Ishikawa (cell line): ENCODE measurements around the gene EPAS1.

ENCODE experiments used
- CEBPB ChIP-seq: IDR thresholded peaks from 2 replicates; pipeline ENCODE4 v1.6.1; 2012
- CREB1 ChIP-seq: IDR thresholded peaks from 2 replicates; pipeline ENCODE4 v1.6.1; 2012; ENCODE audit warnings: low read depth
- EGR1 ChIP-seq: IDR thresholded peaks from 2 replicates; pipeline ENCODE4 v1.6.1; 2012
- EP300 ChIP-seq: IDR thresholded peaks from 2 replicates; pipeline ENCODE4 v1.6.1; 2012; ENCODE audit warnings: borderline replicate concordance
- FOXM1 ChIP-seq: IDR thresholded peaks from 2 replicates; pipeline ENCODE4 v1.6.1; 2012; ENCODE audit warnings: low read depth, borderline replicate concordance
- NFIC ChIP-seq: IDR thresholded peaks from 2 replicates; pipeline ENCODE4 v1.6.1; 2012
- RAD21 ChIP-seq: IDR thresholded peaks from 2 replicates; pipeline ENCODE4 v1.6.1; 2012; ENCODE audit warnings: low read depth
- TAF1 ChIP-seq: IDR thresholded peaks from 2 replicates; pipeline ENCODE4 v1.6.1; 2012; ENCODE audit warnings: low read depth, mild to moderate bottlenecking
- TCF12 ChIP-seq: IDR thresholded peaks from 2 replicates; pipeline ENCODE4 v1.6.1; 2012; ENCODE audit warnings: low read depth
- TEAD4 ChIP-seq: IDR thresholded peaks from 2 replicates; pipeline ENCODE4 v1.6.1; 2012
- YY1 ChIP-seq: IDR thresholded peaks from 2 replicates; pipeline ENCODE4 v1.6.1; 2012; ENCODE audit warnings: low read depth
- ZBTB7A ChIP-seq: IDR thresholded peaks from 2 replicates; pipeline ENCODE4 v1.6.1; 2012; ENCODE audit warnings: low read depth
- TF ChIP-seq, protein P1 (sequence below): IDR thresholded peaks from 2 replicates; pipeline ENCODE4 v1.6.1; 2012
- TF ChIP-seq, protein P2 (sequence below): IDR thresholded peaks from 2 replicates; pipeline ENCODE4 v1.6.1; 2012; ENCODE audit warnings: low read depth, mild to moderate bottlenecking
- TF ChIP-seq, protein P3 (sequence below): IDR thresholded peaks from 2 replicates; pipeline ENCODE4 v1.6.1; 2012

The EPAS1 gene

GRCh38 chr2:46364797-46365457, 67.7 kb downstream of the EPAS1 start:
- TF ChIP-seq ZBTB7A (no peak), YY1 (no peak), RAD21 (peak; percentile 82), EGR1 (no peak), TEAD4 (no peak)

DNA sequence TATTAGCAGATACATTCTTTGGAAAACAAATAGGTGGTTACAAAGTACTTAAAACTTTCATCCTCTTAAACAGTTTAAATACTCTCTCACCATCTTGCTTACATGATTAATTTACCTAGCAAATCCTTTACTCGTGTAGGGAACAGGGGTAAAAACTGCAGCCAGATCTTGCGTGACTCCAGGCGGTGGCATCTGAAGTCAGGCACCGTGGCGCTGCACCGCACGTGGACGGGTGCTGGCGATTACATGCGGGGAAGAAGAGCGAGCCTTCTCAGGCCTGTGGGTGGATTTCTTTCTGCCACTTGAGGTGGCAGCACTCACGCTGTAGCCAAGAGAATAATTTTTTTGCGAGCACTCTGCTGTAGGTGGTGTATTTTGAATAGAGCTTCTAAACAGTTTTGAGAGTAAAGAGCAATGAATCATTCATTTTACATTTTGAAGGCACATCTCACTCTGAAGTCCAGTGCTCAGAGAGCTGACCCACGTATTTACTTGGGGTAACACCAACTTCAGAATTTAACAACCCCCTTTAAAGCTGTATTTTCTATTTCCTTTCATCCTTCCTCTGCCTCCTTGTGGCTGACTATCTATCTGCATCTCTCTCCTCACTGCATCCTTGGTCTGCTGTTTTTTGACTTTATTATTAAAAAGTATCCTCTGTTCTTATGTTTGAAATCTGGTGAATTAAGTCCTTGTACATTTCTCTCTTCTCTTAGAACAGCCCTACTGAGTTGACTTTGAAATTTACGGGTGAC, 68.9 kb downstream of the EPAS1 start:
- TF ChIP-seq NFIC = no peak
- TF ChIP-seq RAD21 = no peak
- TF ChIP-seq, protein P1, sequence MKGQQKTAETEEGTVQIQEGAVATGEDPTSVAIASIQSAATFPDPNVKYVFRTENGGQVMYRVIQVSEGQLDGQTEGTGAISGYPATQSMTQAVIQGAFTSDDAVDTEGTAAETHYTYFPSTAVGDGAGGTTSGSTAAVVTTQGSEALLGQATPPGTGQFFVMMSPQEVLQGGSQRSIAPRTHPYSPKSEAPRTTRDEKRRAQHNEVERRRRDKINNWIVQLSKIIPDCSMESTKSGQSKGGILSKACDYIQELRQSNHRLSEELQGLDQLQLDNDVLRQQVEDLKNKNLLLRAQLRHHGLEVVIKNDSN = no peak
- TF ChIP-seq YY1 = no peak
- no peak for TF ChIP-seq TEAD4
- TF ChIP-seq, protein P2, sequence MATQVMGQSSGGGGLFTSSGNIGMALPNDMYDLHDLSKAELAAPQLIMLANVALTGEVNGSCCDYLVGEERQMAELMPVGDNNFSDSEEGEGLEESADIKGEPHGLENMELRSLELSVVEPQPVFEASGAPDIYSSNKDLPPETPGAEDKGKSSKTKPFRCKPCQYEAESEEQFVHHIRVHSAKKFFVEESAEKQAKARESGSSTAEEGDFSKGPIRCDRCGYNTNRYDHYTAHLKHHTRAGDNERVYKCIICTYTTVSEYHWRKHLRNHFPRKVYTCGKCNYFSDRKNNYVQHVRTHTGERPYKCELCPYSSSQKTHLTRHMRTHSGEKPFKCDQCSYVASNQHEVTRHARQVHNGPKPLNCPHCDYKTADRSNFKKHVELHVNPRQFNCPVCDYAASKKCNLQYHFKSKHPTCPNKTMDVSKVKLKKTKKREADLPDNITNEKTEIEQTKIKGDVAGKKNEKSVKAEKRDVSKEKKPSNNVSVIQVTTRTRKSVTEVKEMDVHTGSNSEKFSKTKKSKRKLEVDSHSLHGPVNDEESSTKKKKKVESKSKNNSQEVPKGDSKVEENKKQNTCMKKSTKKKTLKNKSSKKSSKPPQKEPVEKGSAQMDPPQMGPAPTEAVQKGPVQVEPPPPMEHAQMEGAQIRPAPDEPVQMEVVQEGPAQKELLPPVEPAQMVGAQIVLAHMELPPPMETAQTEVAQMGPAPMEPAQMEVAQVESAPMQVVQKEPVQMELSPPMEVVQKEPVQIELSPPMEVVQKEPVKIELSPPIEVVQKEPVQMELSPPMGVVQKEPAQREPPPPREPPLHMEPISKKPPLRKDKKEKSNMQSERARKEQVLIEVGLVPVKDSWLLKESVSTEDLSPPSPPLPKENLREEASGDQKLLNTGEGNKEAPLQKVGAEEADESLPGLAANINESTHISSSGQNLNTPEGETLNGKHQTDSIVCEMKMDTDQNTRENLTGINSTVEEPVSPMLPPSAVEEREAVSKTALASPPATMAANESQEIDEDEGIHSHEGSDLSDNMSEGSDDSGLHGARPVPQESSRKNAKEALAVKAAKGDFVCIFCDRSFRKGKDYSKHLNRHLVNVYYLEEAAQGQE = no peak

- TF ChIP-seq EP300 = no peak
These were observed 69.5 kb downstream of the EPAS1 start for GRCh38 chr2:46366668-46367052.

DNA sequence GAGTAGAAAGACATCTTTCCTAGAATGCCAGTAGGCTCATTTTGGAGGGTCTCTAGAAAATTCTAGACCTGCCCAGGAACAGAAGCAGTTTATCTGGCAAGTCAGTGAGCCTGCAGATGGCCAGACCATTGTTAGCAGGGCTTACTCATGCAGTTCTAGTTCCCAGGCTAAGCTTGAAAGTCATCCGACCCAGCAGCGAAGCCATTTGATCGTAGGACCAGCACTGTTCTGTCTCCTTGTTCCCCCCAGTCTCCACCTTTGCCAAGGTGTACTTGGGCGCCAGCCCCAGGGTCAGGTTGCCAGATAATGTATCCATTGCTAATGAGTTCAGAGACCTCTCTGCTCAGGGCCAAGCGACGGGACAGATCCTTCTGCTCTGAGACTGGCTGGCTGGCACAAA, 70.1 kb downstream of the EPAS1 start:
- TF ChIP-seq NFIC (no peak), CEBPB (no peak), CREB1 (no peak), RAD21 (no peak), TCF12 (no peak), EGR1 (no peak), TAF1 (no peak), FOXM1 (no peak), TEAD4 (no peak), YY1 (no peak), EP300 (no peak), ZBTB7A (no peak)
- TF ChIP-seq, protein P1 = no peak
- TF ChIP-seq, protein P3, sequence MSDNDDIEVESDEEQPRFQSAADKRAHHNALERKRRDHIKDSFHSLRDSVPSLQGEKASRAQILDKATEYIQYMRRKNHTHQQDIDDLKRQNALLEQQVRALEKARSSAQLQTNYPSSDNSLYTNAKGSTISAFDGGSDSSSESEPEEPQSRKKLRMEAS = no peak
- TF ChIP-seq, protein P2 = no peak

- TF ChIP-seq FOXM1 (no peak), EGR1 (no peak), EP300 (no peak), TEAD4 (no peak), RAD21 (no peak), CEBPB (no peak), TAF1 (no peak), TCF12 (no peak), NFIC (no peak)
- TF ChIP-seq, protein P2 = no peak
These were observed 71.2 kb downstream of the EPAS1 start for GRCh38 chr2:46368401-46368800.
